Activated naive CD8-positive, alpha-beta T cell treated with anti-CD3 and anti-CD28 coated beads, Interleukin-2, amount 50 U/mL, for 24 hours (primary cell): ENCODE data around the gene PPA1.
"Not testable (repeated sequence)": the region's sequence is repeated elsewhere in the genome, so short reads cannot be mapped to it uniquely, and the experiment has no call there.

Source experiments
- ATAC-seq: fragments of 150-1000 bp; cut with Tn5 transposase; one replicate; pipeline ENCODE4 v1.10.0; 2021
- DNase-seq: peaks from one replicate; pipeline ENCODE4 v3.0.0; 2021
- H3K27ac Mint-ChIP-seq: one replicate; pipeline ENCODE4 v1.8.0; 2021; ENCODE audit warnings: mild to moderate bottlenecking, mixed read lengths
- H3K27me3 Mint-ChIP-seq: one replicate; pipeline ENCODE4 v1.8.0; 2021; ENCODE audit warnings: mixed read lengths
- H3K36me3 Mint-ChIP-seq: one replicate; pipeline ENCODE4 v1.8.0; 2021; ENCODE audit warnings: low read depth, mixed read lengths
- H3K4me1 Mint-ChIP-seq: one replicate; pipeline ENCODE4 v1.8.0; 2021; ENCODE audit warnings: mixed read lengths
- H3K4me3 Mint-ChIP-seq: one replicate; pipeline ENCODE4 v1.8.0; 2021; ENCODE audit warnings: mild to moderate bottlenecking, moderate library complexity, mixed read lengths
- H3K9me3 Mint-ChIP-seq: one replicate; pipeline ENCODE4 v1.8.0; 2021; ENCODE audit warnings: mixed read lengths

PPA1 gene

DNA sequence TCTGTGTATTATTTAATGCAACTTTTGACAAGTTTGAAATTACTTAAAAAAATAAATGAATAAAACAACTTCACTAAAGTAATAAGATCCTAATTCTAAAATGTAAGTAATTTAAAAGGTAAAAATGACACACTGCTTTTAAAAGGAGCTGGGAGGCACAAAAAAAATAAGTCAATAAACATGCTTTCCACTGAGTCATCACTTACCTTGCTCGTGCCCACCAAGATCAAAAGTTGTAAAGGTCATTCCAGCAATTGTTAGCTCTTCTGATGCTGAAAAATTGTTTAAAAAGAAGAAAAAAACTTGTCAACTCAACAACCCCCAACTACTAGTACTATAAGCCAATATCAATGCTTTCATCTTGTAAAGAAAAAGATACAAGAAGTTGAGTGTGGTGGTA lies 72.4 kb downstream of the PPA1 start:
- Mint-ChIP-seq H3K9me3 (no peaks in the 10 kb centered on the region), H3K27me3 (no peaks in the 10 kb centered on the region), H3K27ac (peak overlapping the region; percentile 82), H3K36me3 (peaks cover 69% of the 10 kb centered on the region), H3K4me3 (peak overlapping the region; percentile 42), H3K4me1 (peaks cover 52% of the 10 kb centered on the region)
- DNase-seq = no peak
- ATAC-seq = no peak

DNA sequence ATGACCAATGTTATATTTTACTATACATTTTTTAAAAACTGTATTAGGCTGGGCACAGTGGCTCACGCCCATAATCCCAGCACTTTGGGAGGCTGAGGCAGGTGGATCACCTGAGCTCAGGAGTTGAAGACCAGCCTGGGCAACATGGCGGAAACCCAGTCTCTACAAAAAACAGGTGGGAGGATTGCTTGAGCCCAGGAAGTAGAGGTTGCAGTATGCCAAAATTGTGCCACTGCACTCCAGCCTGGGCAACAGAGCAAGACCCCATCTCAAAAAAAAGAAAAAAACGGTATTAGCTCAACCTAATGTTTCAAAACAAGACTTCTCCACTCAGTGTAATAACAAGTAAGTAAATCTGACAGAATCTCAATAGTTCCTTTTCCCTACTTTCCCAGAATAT lies 73.9 kb downstream of the PPA1 start:
- ATAC-seq, DNase-seq, H3K27ac Mint-ChIP-seq, H3K27me3 Mint-ChIP-seq, H3K4me3 Mint-ChIP-seq, H3K9me3 Mint-ChIP-seq: not testable (repeated sequence)
- Mint-ChIP-seq H3K4me1 (peaks cover 41% of the 10 kb centered on the region), H3K36me3 (peaks cover 71% of the 10 kb centered on the region)

DNA sequence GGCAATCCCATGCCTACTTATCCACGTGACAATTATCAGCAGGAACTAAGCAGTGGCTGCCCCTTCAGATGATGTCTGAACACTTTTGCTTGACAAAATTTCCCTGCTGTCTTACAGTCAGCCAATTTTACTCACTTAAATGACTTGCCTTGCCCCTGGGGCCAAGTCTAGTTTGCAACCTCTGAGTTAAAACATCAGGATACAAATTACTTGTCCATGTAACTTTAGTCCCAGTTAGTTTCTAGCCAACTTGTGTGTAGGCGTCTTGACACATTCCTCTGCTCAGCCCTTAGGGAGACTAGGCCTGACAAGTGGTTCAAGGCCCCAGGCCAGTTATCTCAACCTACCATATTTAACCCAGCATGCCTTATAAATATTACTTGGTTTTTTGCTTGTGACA lies 75.1 kb downstream of the PPA1 start:
- H3K27ac Mint-ChIP-seq = no peak overlapping the region
- no peak overlapping the region for H3K4me3 Mint-ChIP-seq
- H3K36me3 Mint-ChIP-seq = peaks cover 74% of the 10 kb centered on the region
- peaks cover 28% of the 10 kb centered on the region for H3K4me1 Mint-ChIP-seq
- no peaks in the 10 kb centered on the region for H3K27me3 Mint-ChIP-seq
- no peaks in the 10 kb centered on the region for H3K9me3 Mint-ChIP-seq
- ATAC-seq = no peak
- DNase-seq = no peak

DNA sequence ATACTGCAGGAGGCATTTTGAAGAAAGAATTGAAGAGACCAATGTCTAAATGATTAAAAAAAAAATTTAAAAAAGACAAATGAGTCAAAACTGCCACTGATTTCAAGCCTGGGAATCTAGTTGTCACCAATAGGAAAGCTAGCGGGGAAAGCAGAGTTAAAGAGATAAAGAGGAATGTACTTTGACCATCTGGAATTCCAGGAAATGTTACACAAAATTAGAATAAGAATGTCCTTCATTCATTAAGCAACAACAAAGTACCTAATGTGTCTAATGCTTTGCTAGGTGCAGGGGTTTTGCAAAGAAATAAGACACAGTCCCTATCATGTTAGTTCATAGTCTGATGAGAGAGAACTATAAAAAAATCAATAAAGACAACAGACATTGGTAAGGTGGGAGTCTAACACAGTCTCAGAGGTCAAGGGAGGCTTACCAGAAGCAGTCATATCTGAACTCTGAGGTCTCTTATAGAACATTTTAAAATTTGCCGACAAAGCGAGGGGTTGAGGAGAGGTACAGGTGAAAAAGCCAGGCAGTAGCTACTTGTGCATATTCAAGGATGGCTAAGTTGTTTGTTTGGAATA lies 77.9 kb downstream of the PPA1 start:
- Mint-ChIP-seq H3K9me3 (no peaks in the 10 kb centered on the region), H3K27me3 (no peaks in the 10 kb centered on the region), H3K4me3 (no peak overlapping the region), H3K27ac (peak overlapping the region; percentile 12), H3K36me3 (peaks cover 76% of the 10 kb centered on the region), H3K4me1 (peaks cover 5% of the 10 kb centered on the region)
- DNase-seq (no peak), ATAC-seq (no peak)
